Measurements from ENCODE around the gene SOX13. TPM values are rescaled to one million over a fixed set of nuclear protein-coding genes. Genes with fewer than 3 reads are reported as not detected.

SOX13 gene
- total RNA-seq, 1 experiment from 2014 or later = 35.6 TPM

- DNase-seq (ENCODE audit: low read depth, low spot score) = no peak
- H3K9ac ChIP-seq (ENCODE audit: low read length) = peak overlapping the region; percentile 37; the same call in 1 of the 2 replicates
- CTCF ChIA-PET = no interaction called here
- H3K36me3 ChIP-seq (ENCODE audit: control insufficient read depth in 1 of 2, insufficient read depth in 2 of 2, low read length in 2 of 2) = no peaks in the 10 kb centered on the region
- RAD21 ChIA-PET (ENCODE audit: low non-redundant PET in 1 of 2, low total read pairs in 2 of 2, uncharacterized antibody in 2 of 2, unreplicated experiment in 2 of 2) = interaction anchor here in 1 of 2 experiments (0.6 kb wide), 1 partner anchor 127 kb away, joined by 3 read pairs; no protein-coding TSS in a partner anchor
- BruUV-seq (replicated peaks) = no TSS peak
- peaks cover 42 to 54% of the 10 kb centered on the region in 2 experiments for H3K4me1 ChIP-seq (ENCODE audit: control insufficient read depth in 1 of 2, insufficient read depth in 2 of 2, low read length in 2 of 2)
- H3K27me3 ChIP-seq (ENCODE audit: insufficient read depth, low read length) = no peaks in the 10 kb centered on the region
- no peaks in the 10 kb centered on the region for H4K20me1 ChIP-seq (ENCODE audit: insufficient read depth)
- POLR2A ChIA-PET = no interaction called here
- H3K9me3 ChIP-seq (ENCODE audit: control insufficient read depth in 1 of 2, insufficient read depth in 1 of 2, low read depth in 1 of 2, low read length in 2 of 2) = no peaks in the 10 kb centered on the region
- H3K79me2 ChIP-seq (ENCODE audit: insufficient read depth, low read length) = peaks cover 31% of the 10 kb centered on the region; the same call in 1 of the 2 replicates
- intact Hi-C loops (cut with micrococcal nuclease) = loop anchor here (2.0 kb wide), 1 partner anchor 47 kb away; no protein-coding TSS in a partner anchor
- H3K27ac ChIP-seq (ENCODE audit: low read depth, low read length) = peak overlapping the region; percentile 74
- peak overlapping the region; percentile 77 for H3K4me2 ChIP-seq (ENCODE audit: low read length)
- no peak overlapping the region for H3K4me3 ChIP-seq (replicated peaks in 1 of 2; ENCODE audit: low read depth in 1 of 2, low read length in 2 of 2)
- TF ChIP-seq CBX3 (IDR thresholded peaks at IDR 0.05; ENCODE audit: low read depth) = 0 out of 2 replicates have a peak, but pooled peaks have one; percentile 2
- TF ChIP-seq JUND (IDR thresholded peaks at IDR 0.05) = no peak
- no peaks in the 10 kb centered on the region for H3K9me2 ChIP-seq (ENCODE audit: insufficient read depth)
- peak; percentile 7; the same call in 1 of the 2 replicates for ATAC-seq
- H2AFZ ChIP-seq (ENCODE audit: low read depth, low read length, poor library complexity, severe bottlenecking) = no peak overlapping the region
Observed at GRCh38 chr1:204103431-204103741, 30.5 kb downstream of the SOX13 start.

- no peak overlapping the region for H2AFZ ChIP-seq (ENCODE audit: low read depth, low read length, poor library complexity, severe bottlenecking)
- peaks cover 42 to 49% of the 10 kb centered on the region in 2 experiments for H3K4me1 ChIP-seq (ENCODE audit: control insufficient read depth in 1 of 2, insufficient read depth in 2 of 2, low read length in 2 of 2)
- intact Hi-C loops (cut with micrococcal nuclease) = no loop called here
- H3K9me3 ChIP-seq (ENCODE audit: control insufficient read depth in 1 of 2, insufficient read depth in 1 of 2, low read depth in 1 of 2, low read length in 2 of 2) = no peaks in the 10 kb centered on the region
- CTCF ChIA-PET = interaction anchor here (0.7 to 1.2 kb wide), 2 partner anchors 23 to 294 kb away, joined by 3 read pairs; no protein-coding TSS in a partner anchor
- peak overlapping the region in 1 of 2 experiments; percentile 36; a peak in 3 of 4 replicates for H3K4me3 ChIP-seq (replicated peaks in 1 of 2; ENCODE audit: low read depth in 1 of 2, low read length in 2 of 2)
- no peaks in the 10 kb centered on the region for H3K27me3 ChIP-seq (ENCODE audit: insufficient read depth, low read length)
- peak overlapping the region; percentile 37 for H3K9ac ChIP-seq (ENCODE audit: low read length)
- no TSS peak for BruUV-seq (replicated peaks)
- RAD21 ChIA-PET (ENCODE audit: low non-redundant PET in 1 of 2, low total read pairs in 2 of 2, uncharacterized antibody in 2 of 2, unreplicated experiment in 2 of 2) = interaction anchor here in 1 of 2 experiments (0.6 to 0.7 kb wide), 2 partner anchors 233 to 1030 kb away, joined by 3 to 4 read pairs; no protein-coding TSS in a partner anchor
- H3K36me3 ChIP-seq (ENCODE audit: control insufficient read depth in 1 of 2, insufficient read depth in 2 of 2, low read length in 2 of 2) = no peaks in the 10 kb centered on the region
- POLR2A ChIA-PET = interaction anchor here (0.8 kb wide), 2 partner anchors 26 to 32 kb away, joined by 3 to 4 read pairs; partner anchors contain the start of gene SOX13
- DNase-seq (ENCODE audit: low read depth, low spot score) (no peak), ATAC-seq (peak; percentile 75)
- peak overlapping the region; percentile 74 for H3K27ac ChIP-seq (ENCODE audit: low read depth, low read length)
- peaks cover 22% of the 10 kb centered on the region; the same call in 1 of the 2 replicates for H3K79me2 ChIP-seq (ENCODE audit: insufficient read depth, low read length)
- no peaks in the 10 kb centered on the region for H4K20me1 ChIP-seq (ENCODE audit: insufficient read depth)
- H3K4me2 ChIP-seq (ENCODE audit: low read length) = peak overlapping the region; percentile 77
- H3K9me2 ChIP-seq (ENCODE audit: insufficient read depth) = no peaks in the 10 kb centered on the region
- TF ChIP-seq CEBPB (IDR thresholded peaks at IDR 0.05; ENCODE audit: low read depth) (no peak), SRF (IDR thresholded peaks at IDR 0.05; ENCODE audit: low read depth) (no peak), ZNF274 (IDR thresholded peaks at IDR 0.05; ENCODE audit: low read depth, low read length) (no peak), JUND (IDR thresholded peaks at IDR 0.05) (no peak; the same call in 1 of the 2 replicates), CTCF (IDR thresholded peaks at IDR 0.05 in 2 of 3, conservative IDR thresholded peaks at IDR 0.05 in 1 of 3; ENCODE audit: borderline replicate concordance in 1 of 3, insufficient read depth in 1 of 3, low read depth in 2 of 3, low read length in 2 of 3) (no peak), EZH2phosphoT487 (IDR thresholded peaks at IDR 0.05; ENCODE audit: borderline replicate concordance) (no peak), ZFX (IDR thresholded peaks at IDR 0.05) (no peak), POLR2AphosphoS5 (IDR thresholded peaks at IDR 0.05; ENCODE audit: low read depth, low read length) (0 out of 2 replicates have a peak, but pooled peaks have one; percentile 25), ATF3 (IDR thresholded peaks at IDR 0.05) (no peak), SP1 (IDR thresholded peaks at IDR 0.05; ENCODE audit: low read depth) (peak; percentile 51), POLR2A (IDR thresholded peaks at IDR 0.05; ENCODE audit: borderline replicate concordance, extremely low read depth, insufficient read depth, insufficient read length) (no peak), RAD21 (IDR thresholded peaks at IDR 0.05; ENCODE audit: low read depth) (no peak), CBX3 (IDR thresholded peaks at IDR 0.05; ENCODE audit: low read depth) (no peak), FOSL1 (IDR thresholded peaks at IDR 0.05; ENCODE audit: low read depth) (peak; percentile 43)
Observed at GRCh38 chr1:204104331-204105130, 31.6 kb downstream of the SOX13 start.
